Neuronal stem cell (in vitro differentiated cells): ENCODE data around the gene EHMT1.

Experiments used
- DNase-seq: peaks from one replicate; pipeline ENCODE4 v3.0.0-alpha.2; 2013; ENCODE audit warnings: low spot score
- H2AFZ ChIP-seq: one replicate; pipeline ENCODE4 v1.6.1; 2013; ENCODE audit warnings: mild to moderate bottlenecking, low read length, inconsistent platforms
- H2AK5ac ChIP-seq: 2 replicates; pipeline ENCODE4 v1.6.1; 2013; ENCODE audit warnings: low read depth, mild to moderate bottlenecking, inconsistent platforms, low read length, moderate library complexity, mixed read lengths
- H2BK120ac ChIP-seq: 2 replicates; pipeline ENCODE4 v1.6.1; 2013; ENCODE audit warnings: low read depth, mild to moderate bottlenecking, inconsistent platforms, low read length, moderate library complexity, mixed read lengths
- H2BK12ac ChIP-seq: one replicate; pipeline ENCODE4 v1.6.1; 2013; ENCODE audit warnings: low read length, inconsistent platforms
- H2BK15ac ChIP-seq: 2 replicates; pipeline ENCODE4 v1.6.1; 2013; ENCODE audit warnings: mild to moderate bottlenecking, low read length, inconsistent platforms, mixed read lengths
- H2BK5ac ChIP-seq: one replicate; pipeline ENCODE4 v1.6.1; 2013; ENCODE audit warnings: inconsistent platforms, mild to moderate bottlenecking, low read length, moderate library complexity
- H3K14ac ChIP-seq: one replicate; pipeline ENCODE4 v1.6.1; 2013; ENCODE audit warnings: low read length, inconsistent platforms
- H3K18ac ChIP-seq: 2 replicates; pipeline ENCODE4 v1.6.1; 2013; ENCODE audit warnings: low read length, inconsistent platforms
- H3K23ac ChIP-seq: 2 replicates; pipeline ENCODE4 v1.6.1; 2013; ENCODE audit warnings: low read depth, mild to moderate bottlenecking, mixed read lengths, low read length, inconsistent platforms; ENCODE audit not compliant: poor library complexity
- H3K27ac ChIP-seq: replicated peaks from 3 replicates; pipeline ENCODE4 v1.5.1; 2013; ENCODE audit warnings: low read length, inconsistent platforms
- H3K27me3 ChIP-seq, 3 experiments: 2 replicates each; pipeline ENCODE4 v1.6.1; 2013; ENCODE audit warnings: low read length in 3 of 3, mild to moderate bottlenecking in 2 of 3, inconsistent platforms in 1 of 3, low read depth in 1 of 3, mixed read lengths in 1 of 3, moderate library complexity in 1 of 3; ENCODE audit not compliant: control insufficient read depth in 3 of 3, insufficient read depth in 3 of 3
- H3K36me3 ChIP-seq, 2 donors: replicated peaks in 1 of 2; 2 replicates each; pipeline ENCODE4 v1.6.1; 2013; ENCODE audit warnings: low read length in 2 of 2; ENCODE audit not compliant: control insufficient read depth in 2 of 2, insufficient read depth in 2 of 2
- H3K4ac ChIP-seq: 2 replicates; pipeline ENCODE4 v1.6.1; 2013; ENCODE audit warnings: inconsistent platforms, mild to moderate bottlenecking, low read length, moderate library complexity
- H3K4me1 ChIP-seq, 2 donors: 1 replicate in 1 of 2; 2 replicates in 1 of 2; pipeline ENCODE4 v1.6.1; 2013; ENCODE audit warnings: low read length in 2 of 2, low read depth in 1 of 2; ENCODE audit not compliant: control insufficient read depth in 2 of 2, insufficient read depth in 1 of 2
- H3K4me2 ChIP-seq: one replicate; pipeline ENCODE4 v1.6.1; 2013; ENCODE audit warnings: mild to moderate bottlenecking, low read length, inconsistent platforms; ENCODE audit not compliant: insufficient read depth, poor library complexity, severe bottlenecking
- H3K4me3 ChIP-seq, 2 donors: 2 replicates each; pipeline ENCODE4 v1.5.1; 2013; ENCODE audit warnings: low read length in 2 of 2, mild to moderate bottlenecking in 2 of 2, inconsistent platforms in 1 of 2, moderate library complexity in 1 of 2
- H3K79me1 ChIP-seq: one replicate; pipeline ENCODE4 v1.6.1; 2013; ENCODE audit warnings: low read depth, mild to moderate bottlenecking, inconsistent platforms, low read length, moderate library complexity
- H3K9ac ChIP-seq: one replicate; pipeline ENCODE4 v1.6.1; 2013; ENCODE audit warnings: mild to moderate bottlenecking, low read depth, low read length, inconsistent platforms; ENCODE audit not compliant: poor library complexity
- H3K9me3 ChIP-seq, 2 donors: replicated peaks in 1 of 2; 2 replicates each; pipeline versions ENCODE3 to v1.6.1; 2013; ENCODE audit warnings: low read length in 2 of 2, mild to moderate bottlenecking in 2 of 2, inconsistent platforms in 1 of 2, low read depth in 1 of 2, mixed read lengths in 1 of 2, moderate library complexity in 1 of 2; ENCODE audit not compliant: control insufficient read depth in 2 of 2, insufficient read depth in 1 of 2
- H4K8ac ChIP-seq: one replicate; pipeline ENCODE4 v1.6.1; 2013; ENCODE audit warnings: low read depth, mild to moderate bottlenecking, inconsistent platforms, low read length, moderate library complexity
- H4K91ac ChIP-seq: one replicate; pipeline ENCODE4 v1.6.1; 2013; ENCODE audit warnings: low read length, low read depth, mild to moderate bottlenecking, inconsistent platforms; ENCODE audit not compliant: poor library complexity
- WGBS, 2 donors: extraction: QIAGEN DNeasy Blood & Tissue Kit; methylation state at CpG; one replicate each; pipeline ENCODE4 v1.1.7; 2013; ENCODE audit warnings: missing lambda C conversion rate in 2 of 2, mixed read lengths in 1 of 2; ENCODE audit not compliant: insufficient read length in 2 of 2, insufficient replicate concordance in 1 of 2; ENCODE audit errors: extremely low coverage in 2 of 2; 5-methylcytosine and 5-hydroxymethylcytosine counted together

The EHMT1 gene

DNA sequence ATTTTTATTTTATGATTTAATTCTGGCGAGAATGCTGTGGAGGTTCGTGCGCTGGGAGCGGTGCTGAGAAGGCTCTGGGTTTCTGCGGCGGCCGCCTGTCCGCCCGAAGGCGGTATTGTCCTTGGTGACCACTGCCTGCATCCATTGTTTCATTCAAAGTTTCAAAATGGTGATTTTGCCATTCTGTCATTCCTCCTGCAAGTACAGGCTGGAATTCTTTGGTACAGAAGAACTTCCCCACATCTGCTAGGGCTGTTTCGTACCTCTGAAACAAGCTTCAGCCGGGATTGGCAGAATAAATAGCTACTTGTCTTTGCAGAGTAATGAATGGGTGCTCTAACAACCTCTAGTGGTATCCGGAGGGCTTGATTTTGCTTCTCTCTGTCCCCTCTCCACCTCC, 146.2 kb downstream of the EHMT1 start:
- Histone ChIP-seq H3K27me3 (no peaks in the 10 kb centered on the region), H2AFZ (no peak overlapping the region), H2AK5ac (no peak overlapping the region), H2BK15ac (no peak overlapping the region), H4K8ac (no peak overlapping the region), H3K79me1 (no peaks in the 10 kb centered on the region), H2BK5ac (no peak overlapping the region), H2BK120ac (no peak overlapping the region), H3K18ac (no peak overlapping the region), H3K4me1 (no peaks in the 10 kb centered on the region), H3K14ac (no peak overlapping the region), H3K36me3 (peaks cover 22 to 89% of the 10 kb centered on the region in 2 donors), H3K23ac (no peak overlapping the region), H2BK12ac (no peak overlapping the region), H3K9ac (no peak overlapping the region), H3K4me2 (no peak overlapping the region), H4K91ac (no peak overlapping the region), H3K27ac (no peak overlapping the region), H3K4me3 (no peak overlapping the region), H3K9me3 (peaks cover 2 to 19% of the 10 kb centered on the region in 2 donors), H3K4ac (no peak overlapping the region)
- no CpG with 5 or more reads among the region's 13 CpGs for WGBS, 2 donors
- DNase-seq: no peak

DNA sequence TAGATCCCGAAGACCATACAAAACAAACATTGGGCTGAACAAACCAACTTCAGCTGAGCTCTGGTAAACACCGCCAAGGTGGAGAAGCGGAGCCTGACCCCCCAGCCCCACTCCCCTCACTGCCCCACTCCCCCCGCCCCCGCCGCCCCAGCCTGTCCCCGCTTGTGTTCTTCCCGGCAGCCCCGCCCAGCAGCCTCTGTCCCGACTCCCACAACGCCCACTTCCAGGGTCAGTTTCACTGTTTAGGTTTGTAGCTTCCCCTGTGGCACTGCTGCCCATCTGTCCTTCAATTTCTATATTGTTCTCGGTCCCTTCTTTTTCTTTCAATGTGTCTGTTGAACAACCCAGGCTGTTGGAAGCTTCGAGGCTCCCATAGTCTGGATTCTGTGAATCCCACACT, 146.7 kb downstream of the EHMT1 start:
- H3K4me2 ChIP-seq: no peak overlapping the region
- H2BK12ac ChIP-seq: no peak overlapping the region
- WGBS, 2 donors: no CpG with 5 or more reads among the region's 13 CpGs
- H3K27ac ChIP-seq: no peak overlapping the region
- no peak overlapping the region for H2BK15ac ChIP-seq
- no peak overlapping the region for H4K91ac ChIP-seq
- no peak overlapping the region for H2AFZ ChIP-seq
- no peak overlapping the region for H3K18ac ChIP-seq
- H3K4me3 ChIP-seq: no peak overlapping the region
- no peak overlapping the region for H2BK120ac ChIP-seq
- no peaks in the 10 kb centered on the region for H3K79me1 ChIP-seq
- H2BK5ac ChIP-seq: no peak overlapping the region
- peaks cover 23 to 89% of the 10 kb centered on the region in 2 donors for H3K36me3 ChIP-seq
- no peaks in the 10 kb centered on the region for H3K27me3 ChIP-seq
- H2AK5ac ChIP-seq: no peak overlapping the region
- peaks cover 3 to 24% of the 10 kb centered on the region in 2 donors for H3K9me3 ChIP-seq
- no peak overlapping the region for H3K14ac ChIP-seq
- no peaks in the 10 kb centered on the region for H3K4me1 ChIP-seq
- H4K8ac ChIP-seq: no peak overlapping the region
- no peak overlapping the region for H3K9ac ChIP-seq
- H3K23ac ChIP-seq: no peak overlapping the region
- no peak for DNase-seq
- H3K4ac ChIP-seq: no peak overlapping the region

DNA sequence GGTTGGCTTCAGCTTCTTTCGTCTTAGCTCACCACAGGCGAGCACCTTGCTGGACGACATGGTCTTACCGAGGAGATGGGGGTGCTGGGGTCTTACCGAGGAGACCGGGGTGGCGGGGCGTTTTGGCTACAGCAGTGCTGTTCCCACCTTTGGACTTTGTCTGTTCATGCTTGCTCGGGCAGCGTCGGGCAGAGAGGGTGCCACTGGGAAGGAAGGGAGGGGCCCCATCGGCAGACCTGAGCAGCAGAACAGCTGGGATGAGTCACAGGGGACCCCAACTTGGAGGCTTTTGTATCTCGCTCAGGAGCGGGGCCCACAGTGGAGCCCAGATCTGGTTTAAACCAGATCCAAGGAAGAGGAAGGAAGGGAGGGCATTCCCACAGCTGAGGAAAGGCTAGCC, 152.8 kb downstream of the EHMT1 start:
- no peak overlapping the region for H2BK5ac ChIP-seq
- H2BK120ac ChIP-seq: no peak overlapping the region
- no peak overlapping the region for H3K4ac ChIP-seq
- H3K27ac ChIP-seq: no peak overlapping the region
- H3K9me3 ChIP-seq: peaks cover 5 to 29% of the 10 kb centered on the region in 2 donors
- peaks cover 38 to 92% of the 10 kb centered on the region in 2 donors for H3K36me3 ChIP-seq
- no peak overlapping the region for H3K4me2 ChIP-seq
- H3K14ac ChIP-seq: no peak overlapping the region
- no peak overlapping the region for H2BK15ac ChIP-seq
- H3K18ac ChIP-seq: no peak overlapping the region
- no peak for DNase-seq
- H2AFZ ChIP-seq: no peak overlapping the region
- H2BK12ac ChIP-seq: no peak overlapping the region
- H3K4me1 ChIP-seq: no peaks in the 10 kb centered on the region
- WGBS, 2 donors: no CpG with 5 or more reads among the region's 14 CpGs
- no peak overlapping the region for H4K91ac ChIP-seq
- no peaks in the 10 kb centered on the region for H3K27me3 ChIP-seq
- H3K4me3 ChIP-seq: no peak overlapping the region
- H4K8ac ChIP-seq: no peak overlapping the region
- no peak overlapping the region for H3K9ac ChIP-seq
- H2AK5ac ChIP-seq: no peak overlapping the region
- H3K23ac ChIP-seq: peak overlapping the region; percentile 10
- H3K79me1 ChIP-seq: peaks cover 7% of the 10 kb centered on the region

DNA sequence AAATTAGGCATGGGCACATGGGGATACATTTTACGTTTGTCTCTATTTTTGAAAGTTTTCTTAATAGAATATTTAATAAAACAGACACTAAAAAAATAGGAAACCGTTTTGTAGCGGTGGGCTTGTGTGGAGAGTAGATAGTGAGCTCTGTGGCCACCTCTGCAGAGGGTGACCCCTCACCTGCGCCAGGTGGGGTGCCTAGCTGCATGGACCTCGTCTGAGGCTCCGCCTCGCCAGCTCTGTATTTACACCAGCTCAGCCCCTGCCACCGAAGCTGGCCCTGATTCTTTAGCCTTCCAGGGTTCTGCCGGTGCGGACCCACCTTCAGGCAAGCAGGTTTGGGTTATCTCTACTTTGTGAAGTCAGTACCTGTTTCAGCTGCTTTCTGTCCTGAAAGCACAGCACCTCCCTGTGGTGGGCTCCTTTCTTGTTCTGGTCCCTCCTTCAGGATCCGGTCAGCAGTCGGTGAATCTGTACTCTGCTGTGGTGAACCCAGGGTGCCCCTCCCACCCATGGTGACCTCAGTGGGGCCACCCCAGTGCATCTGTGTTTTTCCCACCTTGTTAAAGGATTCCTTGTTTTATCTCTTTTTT, 153.6 kb downstream of the EHMT1 start:
- WGBS, 2 donors: no CpG with 5 or more reads among the region's 12 CpGs
- H2BK12ac ChIP-seq: no peak overlapping the region
- peaks cover 39 to 92% of the 10 kb centered on the region in 2 donors for H3K36me3 ChIP-seq
- H3K27me3 ChIP-seq: no peaks in the 10 kb centered on the region
- H4K91ac ChIP-seq: no peak overlapping the region
- H3K4me3 ChIP-seq: no peak overlapping the region
- no peak overlapping the region for H2BK120ac ChIP-seq
- no peak overlapping the region for H3K9ac ChIP-seq
- H3K14ac ChIP-seq: no peak overlapping the region
- H4K8ac ChIP-seq: peak overlapping the region; percentile 82
- no peak overlapping the region for H2BK5ac ChIP-seq
- H3K23ac ChIP-seq: no peak overlapping the region
- H3K4ac ChIP-seq: no peak overlapping the region
- no peak overlapping the region for H2AFZ ChIP-seq
- H3K4me1 ChIP-seq: no peaks in the 10 kb centered on the region
- no peak overlapping the region for H2AK5ac ChIP-seq
- H3K18ac ChIP-seq: no peak overlapping the region
- H2BK15ac ChIP-seq: no peak overlapping the region
- H3K4me2 ChIP-seq: no peak overlapping the region
- peaks cover 7% of the 10 kb centered on the region for H3K79me1 ChIP-seq
- peaks cover 5 to 29% of the 10 kb centered on the region in 2 donors for H3K9me3 ChIP-seq
- no peak overlapping the region for H3K27ac ChIP-seq
- no peak for DNase-seq
